GM10248 (cell line): Measurements from ENCODE around the gene ATP5F1E.

ENCODE experiments used
- CTCF ChIA-PET: fragments of 300-600 bp; sonication (Branson Sonifier 250); formaldehyde crosslinking; extraction: SDS; loops from one replicate; lab custom pipeline; 2021; ENCODE audit warnings: antibody characterized with exemption; lab: Yijun Ruan, JAX
- POLR2A ChIA-PET: fragments of 350-650 bp; sonication (Branson Sonifier 250); formaldehyde crosslinking; extraction: SDS; loops from one replicate; lab custom pipeline; 2020; ENCODE audit warnings: antibody characterized with exemption; lab: Yijun Ruan, JAX
- DNase-seq: peaks from one replicate; pipeline ENCODE4 v3.0.0; 2012; ENCODE audit errors: extremely low spot score
- TF ChIP-seq, protein P1 (sequence below): IDR thresholded peaks from 2 replicates; pipeline ENCODE4 v1.5.1; 2012; ENCODE audit warnings: mild to moderate bottlenecking, low read depth; ENCODE audit errors: extremely low read depth, missing control alignments, control extremely low read depth

Gene ATP5F1E

DNA sequence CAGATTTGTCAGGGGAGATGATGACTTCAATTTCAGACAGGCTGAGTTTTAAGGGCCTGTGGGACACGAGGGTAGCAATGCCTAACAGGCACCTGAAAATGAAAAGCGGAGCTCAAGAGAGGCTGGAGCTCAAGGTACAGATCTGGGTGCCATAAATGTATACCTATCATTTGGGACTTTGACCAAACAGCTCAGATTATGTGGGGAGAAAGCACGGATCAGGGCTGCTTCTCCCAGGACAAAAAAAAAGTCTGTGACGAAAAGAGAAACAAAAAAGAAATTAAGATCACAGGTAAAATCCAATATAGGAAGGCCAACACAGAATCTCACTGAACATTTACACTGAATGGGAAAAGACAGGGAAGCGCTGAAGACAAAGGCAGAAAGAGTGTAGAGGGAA lies 8.5 kb upstream of the ATP5F1E start:
- DNase-seq = no peak
- CTCF ChIA-PET = interaction anchor here (0.7 to 1.7 kb wide), 3 partner anchors 9 to 167 kb away, joined by 3 to 5 read pairs (median 4); partner anchors contain the start of gene ATP5F1E
- POLR2A ChIA-PET = interaction anchor here (1.1 kb wide), 1 partner anchor 8 kb away, joined by 3 read pairs; the partner anchor contains the start of gene ATP5F1E
- TF ChIP-seq, protein P1, sequence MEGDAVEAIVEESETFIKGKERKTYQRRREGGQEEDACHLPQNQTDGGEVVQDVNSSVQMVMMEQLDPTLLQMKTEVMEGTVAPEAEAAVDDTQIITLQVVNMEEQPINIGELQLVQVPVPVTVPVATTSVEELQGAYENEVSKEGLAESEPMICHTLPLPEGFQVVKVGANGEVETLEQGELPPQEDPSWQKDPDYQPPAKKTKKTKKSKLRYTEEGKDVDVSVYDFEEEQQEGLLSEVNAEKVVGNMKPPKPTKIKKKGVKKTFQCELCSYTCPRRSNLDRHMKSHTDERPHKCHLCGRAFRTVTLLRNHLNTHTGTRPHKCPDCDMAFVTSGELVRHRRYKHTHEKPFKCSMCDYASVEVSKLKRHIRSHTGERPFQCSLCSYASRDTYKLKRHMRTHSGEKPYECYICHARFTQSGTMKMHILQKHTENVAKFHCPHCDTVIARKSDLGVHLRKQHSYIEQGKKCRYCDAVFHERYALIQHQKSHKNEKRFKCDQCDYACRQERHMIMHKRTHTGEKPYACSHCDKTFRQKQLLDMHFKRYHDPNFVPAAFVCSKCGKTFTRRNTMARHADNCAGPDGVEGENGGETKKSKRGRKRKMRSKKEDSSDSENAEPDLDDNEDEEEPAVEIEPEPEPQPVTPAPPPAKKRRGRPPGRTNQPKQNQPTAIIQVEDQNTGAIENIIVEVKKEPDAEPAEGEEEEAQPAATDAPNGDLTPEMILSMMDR = no peak

DNA sequence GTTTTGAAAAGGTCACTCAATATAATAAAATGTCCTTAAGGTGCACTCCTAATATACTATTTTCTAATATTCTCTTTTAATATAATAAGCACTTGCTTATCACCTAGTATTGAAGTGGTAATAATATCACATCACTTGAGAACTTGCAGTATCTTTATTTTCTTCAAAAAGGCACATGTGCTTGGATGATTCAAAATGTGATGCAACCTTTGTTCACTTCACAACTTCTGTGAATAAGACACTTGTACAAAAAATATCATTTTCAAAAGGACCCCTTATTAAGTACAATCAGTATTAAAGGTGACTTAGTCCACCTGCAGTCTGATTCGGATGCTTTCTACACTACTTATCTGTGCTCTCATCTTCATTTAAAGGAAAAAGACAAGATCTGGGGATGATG lies 7.1 kb upstream of the ATP5F1E start:
- no peak for DNase-seq
- CTCF ChIA-PET = no interaction called here
- POLR2A ChIA-PET = no interaction called here
- TF ChIP-seq, protein P1 = no peak

DNA sequence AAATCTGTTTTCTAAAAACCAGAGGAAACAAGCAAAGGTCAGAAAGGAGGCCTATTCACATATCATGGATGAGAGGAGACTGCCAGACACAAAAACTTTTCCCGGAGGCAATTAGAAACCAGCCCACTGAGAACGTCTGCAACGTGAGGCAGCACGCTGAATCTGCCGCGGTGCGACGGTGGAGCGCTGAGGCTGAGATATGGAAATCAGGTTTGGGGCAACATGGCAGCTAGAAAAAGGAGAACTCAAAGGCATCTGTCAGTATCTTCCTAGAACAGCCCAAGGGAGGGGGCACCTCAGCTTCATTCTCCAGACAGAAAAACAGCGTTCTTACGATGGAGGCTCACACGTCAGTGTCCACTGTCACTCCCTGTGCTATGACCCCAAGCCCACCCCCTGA lies 5.3 kb upstream of the ATP5F1E start:
- ChIA-PET CTCF (no interaction called here), POLR2A (no interaction called here)
- TF ChIP-seq, protein P1 = no peak
- no peak for DNase-seq

DNA sequence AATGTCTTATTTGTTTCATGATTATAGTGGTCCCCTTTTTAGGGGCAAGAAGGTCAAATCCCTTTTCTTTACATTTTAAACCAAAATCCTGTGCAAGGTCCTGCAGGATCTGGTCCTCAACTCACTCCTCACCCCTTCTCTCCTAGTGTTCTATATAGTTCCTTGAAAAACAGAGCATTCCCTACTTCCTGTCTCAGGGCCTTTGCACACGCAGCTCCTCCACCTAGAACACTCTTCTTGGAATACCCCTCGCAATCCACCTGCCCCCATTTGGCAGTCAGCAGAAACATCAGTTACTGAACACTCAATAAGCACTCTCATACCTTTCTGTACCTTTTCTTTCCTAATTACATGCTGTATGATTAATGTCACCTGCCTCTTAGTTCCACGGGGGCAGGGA lies 3.2 kb upstream of the ATP5F1E start:
- TF ChIP-seq, protein P1 = no peak
- DNase-seq = no peak
- CTCF ChIA-PET = no interaction called here

DNA sequence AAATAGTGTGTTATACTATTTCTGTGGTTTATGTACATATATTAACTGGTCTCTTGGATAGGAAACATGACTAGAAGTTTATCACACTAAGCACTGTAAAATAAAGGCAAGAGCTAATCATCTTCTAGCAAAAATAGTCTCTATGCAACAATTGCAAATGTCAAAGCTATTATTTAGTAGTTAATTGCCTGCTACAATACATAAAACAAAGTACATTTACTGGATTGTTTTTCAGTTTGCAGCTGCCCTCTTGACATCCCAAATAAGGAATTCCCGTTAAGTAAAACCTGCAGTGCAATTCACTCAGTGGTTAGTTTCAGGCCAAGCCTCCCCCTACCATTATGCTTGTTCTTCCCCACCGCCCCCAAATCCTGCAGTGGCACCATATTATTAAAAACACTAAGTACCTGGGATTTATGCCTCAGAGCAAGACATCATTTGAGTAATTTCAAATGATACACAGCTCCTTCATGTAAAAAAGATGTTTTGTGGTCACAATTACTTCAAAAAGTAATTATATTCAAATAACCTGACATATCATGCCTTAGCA lies 1.6 kb upstream of the ATP5F1E start:
- TF ChIP-seq, protein P1 = no peak
- POLR2A ChIA-PET = no interaction called here

More for the DNA sequence above, 3.2 kb upstream of the ATP5F1E start:
- POLR2A ChIA-PET = no interaction called here

DNA sequence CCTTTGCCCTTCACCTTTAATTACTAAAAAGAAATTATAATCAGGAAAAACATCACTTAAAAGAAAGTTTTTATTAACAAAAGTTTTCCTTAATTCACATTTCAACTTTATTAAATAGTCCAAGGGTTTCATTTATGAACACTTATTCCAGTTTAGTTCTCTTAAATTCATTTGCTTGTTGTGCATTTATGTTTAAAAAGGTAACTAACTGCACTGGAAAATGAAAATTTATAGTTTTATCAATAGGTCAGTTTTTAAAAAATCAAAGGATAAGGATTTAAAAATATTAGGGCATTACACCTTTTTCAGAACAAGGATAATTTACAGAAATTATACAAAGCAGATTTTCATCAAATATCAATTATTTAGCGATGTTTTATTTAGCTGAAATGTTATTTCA lies 958 bp upstream of the ATP5F1E start:
- no peak for DNase-seq
- POLR2A ChIA-PET = no interaction called here
- CTCF ChIA-PET = interaction anchor here (1.0 to 2.0 kb wide), 7 partner anchors 10 to 382 kb away, joined by 3 to 9 read pairs (median 3); partner anchors contain the start of genes PRELID3B and STX16
- TF ChIP-seq, protein P1 = no peak

More for the DNA sequence above, 1.6 kb upstream of the ATP5F1E start:
- CTCF ChIA-PET = interaction anchor here (1.0 to 2.0 kb wide), 5 partner anchors 9 to 383 kb away, joined by 3 to 9 read pairs (median 4); partner anchors contain the start of genes PRELID3B and STX16
- DNase-seq = no peak
